ENCODE data around the gene GDF15.

- TF ChIP-seq ZFP30 (CRISPR knock-in tag; IDR thresholded peaks at IDR 0.05) (no peak), CSDC2 (CRISPR knock-in tag; IDR thresholded peaks at IDR 0.05) (no peak), TSHZ2 (CRISPR knock-in tag; IDR thresholded peaks at IDR 0.05) (peak; percentile 55; the same call in 1 of the 2 replicates), ARNTL (CRISPR knock-in tag; IDR thresholded peaks at IDR 0.05; ENCODE audit: borderline replicate concordance, low read depth) (no peak), ZFP3 (CRISPR knock-in tag; IDR thresholded peaks at IDR 0.05) (peak; percentile 86), OSR1 (CRISPR knock-in tag; IDR thresholded peaks at IDR 0.05) (no peak), RARB (CRISPR knock-in tag; IDR thresholded peaks at IDR 0.05) (no peak), ZNF8 (CRISPR knock-in tag; IDR thresholded peaks at IDR 0.05) (no peak), ZC3H10 (CRISPR knock-in tag; IDR thresholded peaks at IDR 0.05) (no peak), PPARA (CRISPR knock-in tag; IDR thresholded peaks at IDR 0.05; ENCODE audit: borderline replicate concordance) (no peak)
- TF ChIP-seq, protein P1, sequence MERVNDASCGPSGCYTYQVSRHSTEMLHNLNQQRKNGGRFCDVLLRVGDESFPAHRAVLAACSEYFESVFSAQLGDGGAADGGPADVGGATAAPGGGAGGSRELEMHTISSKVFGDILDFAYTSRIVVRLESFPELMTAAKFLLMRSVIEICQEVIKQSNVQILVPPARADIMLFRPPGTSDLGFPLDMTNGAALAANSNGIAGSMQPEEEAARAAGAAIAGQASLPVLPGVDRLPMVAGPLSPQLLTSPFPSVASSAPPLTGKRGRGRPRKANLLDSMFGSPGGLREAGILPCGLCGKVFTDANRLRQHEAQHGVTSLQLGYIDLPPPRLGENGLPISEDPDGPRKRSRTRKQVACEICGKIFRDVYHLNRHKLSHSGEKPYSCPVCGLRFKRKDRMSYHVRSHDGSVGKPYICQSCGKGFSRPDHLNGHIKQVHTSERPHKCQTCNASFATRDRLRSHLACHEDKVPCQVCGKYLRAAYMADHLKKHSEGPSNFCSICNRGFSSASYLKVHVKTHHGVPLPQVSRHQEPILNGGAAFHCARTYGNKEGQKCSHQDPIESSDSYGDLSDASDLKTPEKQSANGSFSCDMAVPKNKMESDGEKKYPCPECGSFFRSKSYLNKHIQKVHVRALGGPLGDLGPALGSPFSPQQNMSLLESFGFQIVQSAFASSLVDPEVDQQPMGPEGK (CRISPR knock-in tag; IDR thresholded peaks at IDR 0.05; ENCODE audit: borderline replicate concordance): no peak
Measured at GRCh38 chr19:18388100-18388959, 2.4 kb downstream of the GDF15 start.

Measured in SK-N-SH treated with all-trans-retinoic acid at 6 μM for 48 hours (cell line).